SK-N-SH treated with all-trans-retinoic acid at 6 μM for 48 hours (cell line): ENCODE results near the gene NEDD1.

Experiments used
- ATAC-seq: fragments of 200-7000 bp; cut with Tn5 transposase; 3 replicates; pipeline ENCODE4 v1.9.1; 2020; ENCODE audit warnings: mild to moderate bottlenecking, moderate library complexity
- ARNTL ChIP-seq: fragments of 450-650 bp; formaldehyde crosslinking; IDR thresholded peaks from 2 replicates; pipeline ENCODE4 v1.5.0; 2020; ENCODE audit warnings: low read depth, mild to moderate bottlenecking, moderate library complexity, borderline replicate concordance
- BACH2 ChIP-seq: fragments of 250-450 bp; sonication (Bioruptor Pico); IDR thresholded peaks from 2 replicates; pipeline ENCODE4 v1.9.0; 2021; ENCODE audit warnings: mild to moderate bottlenecking, borderline replicate concordance
- ESRRG ChIP-seq: fragments of 250-450 bp; sonication (Bioruptor Pico); IDR thresholded peaks from 2 replicates; pipeline ENCODE4 v1.6.1; 2021; ENCODE audit warnings: mild to moderate bottlenecking
- GLIS3 ChIP-seq: fragments of 250-450 bp; sonication (Bioruptor Pico); IDR thresholded peaks from 2 replicates; pipeline ENCODE4 v1.5.0; 2020; ENCODE audit warnings: mild to moderate bottlenecking, moderate library complexity
- ISL1 ChIP-seq: fragments of 250-450 bp; sonication (Bioruptor Pico); IDR thresholded peaks from 2 replicates; pipeline ENCODE4 v2.1.2; 2022; ENCODE audit warnings: mild to moderate bottlenecking, moderate library complexity
- OSR1 ChIP-seq: fragments of 250-450 bp; sonication (Bioruptor Pico); IDR thresholded peaks from 2 replicates; pipeline ENCODE4 v1.8.0; 2022; ENCODE audit warnings: moderate library complexity, mild to moderate bottlenecking, inconsistent platforms
- PPARA ChIP-seq: fragments of 250-450 bp; sonication (Bioruptor Pico); IDR thresholded peaks from 2 replicates; pipeline ENCODE4 v1.5.0; 2020; ENCODE audit warnings: mild to moderate bottlenecking, borderline replicate concordance
- RARB ChIP-seq: fragments of 250-450 bp; sonication (Bioruptor Pico); IDR thresholded peaks from 2 replicates; pipeline ENCODE4 v1.8.0; 2021; ENCODE audit warnings: mild to moderate bottlenecking, moderate library complexity
- SNAI2 ChIP-seq: fragments of 250-450 bp; sonication (Bioruptor Pico); IDR thresholded peaks from 2 replicates; pipeline ENCODE4 v1.5.0; 2020; ENCODE audit warnings: mild to moderate bottlenecking, moderate library complexity
- TCF4 ChIP-seq: fragments of 250-450 bp; sonication (Bioruptor Pico); IDR thresholded peaks from 2 replicates; pipeline ENCODE4 v1.8.0; 2021; ENCODE audit warnings: mild to moderate bottlenecking, moderate library complexity, borderline replicate concordance
- TOX ChIP-seq: fragments of 250-450 bp; sonication (Bioruptor Pico); IDR thresholded peaks from 2 replicates; pipeline ENCODE4 v1.8.0; 2021; ENCODE audit warnings: mild to moderate bottlenecking, moderate library complexity, borderline replicate concordance
- ZC3H10 ChIP-seq: fragments of 250-450 bp; sonication (Bioruptor Pico); IDR thresholded peaks from 2 replicates; pipeline ENCODE4 v1.5.1; 2021; ENCODE audit warnings: mild to moderate bottlenecking, moderate library complexity
- ZFP3 ChIP-seq: fragments of 250-450 bp; sonication (Bioruptor Pico); IDR thresholded peaks from 2 replicates; pipeline ENCODE4 v1.5.0; 2020; ENCODE audit warnings: mild to moderate bottlenecking, moderate library complexity
- ZFP30 ChIP-seq: fragments of 450-650 bp; formaldehyde crosslinking; IDR thresholded peaks from 2 replicates; pipeline ENCODE4 v1.5.0; 2022; ENCODE audit warnings: mild to moderate bottlenecking, moderate library complexity
- ZNF565 ChIP-seq: fragments of 450-650 bp; formaldehyde crosslinking; conservative IDR thresholded peaks from 2 replicates; pipeline ENCODE4 v1.5.0; 2020; ENCODE audit warnings: low read depth, mild to moderate bottlenecking, moderate library complexity
- ZNF70 ChIP-seq: fragments of 450-650 bp; formaldehyde crosslinking; IDR thresholded peaks from 2 replicates; pipeline ENCODE4 v1.5.0; 2020; ENCODE audit warnings: mild to moderate bottlenecking, moderate library complexity
- ZNF8 ChIP-seq: fragments of 450-650 bp; formaldehyde crosslinking; IDR thresholded peaks from 2 replicates; pipeline ENCODE4 v1.5.0; 2020; ENCODE audit warnings: mild to moderate bottlenecking, moderate library complexity
- TF ChIP-seq, protein P1 (sequence below): fragments of 250-450 bp; sonication (Bioruptor Pico); IDR thresholded peaks from 2 replicates; pipeline ENCODE4 v1.5.1; 2021; ENCODE audit warnings: mild to moderate bottlenecking, moderate library complexity
- TF ChIP-seq, protein P2 (sequence below): fragments of 250-450 bp; sonication (Bioruptor Pico); IDR thresholded peaks from 2 replicates; pipeline ENCODE4 v1.8.0; 2021; ENCODE audit warnings: low read depth, mild to moderate bottlenecking, moderate library complexity, borderline replicate concordance
- TF ChIP-seq, protein P3 (sequence below): fragments of 250-450 bp; sonication (Bioruptor Pico); IDR thresholded peaks from 2 replicates; pipeline ENCODE4 v1.5.1; 2020; ENCODE audit warnings: low read depth, mild to moderate bottlenecking, moderate library complexity
- TF ChIP-seq, protein P4 (sequence below): fragments of 250-450 bp; sonication (Bioruptor Pico); IDR thresholded peaks from 2 replicates; pipeline ENCODE4 v1.5.0; 2020; ENCODE audit warnings: mild to moderate bottlenecking, moderate library complexity
- TF ChIP-seq, protein P5 (sequence below): fragments of 250-450 bp; sonication (Bioruptor Pico); IDR thresholded peaks from 2 replicates; pipeline ENCODE4 v1.8.0; 2020; ENCODE audit warnings: mild to moderate bottlenecking, moderate library complexity, borderline replicate concordance

Gene NEDD1

DNA sequence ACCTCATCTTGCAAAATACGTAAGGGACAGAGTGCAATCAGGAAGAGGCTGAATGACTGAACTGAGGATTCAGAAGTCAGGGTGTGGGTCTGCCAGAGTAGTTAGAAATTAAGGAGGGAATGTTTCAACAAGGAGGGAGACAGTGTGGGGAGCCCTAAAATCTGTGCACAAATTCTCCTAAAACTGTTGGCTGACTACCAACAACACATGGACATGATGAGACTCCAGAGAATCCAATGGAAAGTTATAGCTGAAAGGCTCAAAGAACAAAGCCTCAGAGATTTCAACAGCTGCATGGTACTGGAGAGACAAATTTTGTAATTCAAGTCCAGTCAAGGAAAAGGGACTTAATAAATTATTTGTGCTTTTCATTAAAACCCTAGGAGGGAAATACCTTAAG, 36.1 kb upstream of the NEDD1 start (continued):
- TF ChIP-seq, protein P1, sequence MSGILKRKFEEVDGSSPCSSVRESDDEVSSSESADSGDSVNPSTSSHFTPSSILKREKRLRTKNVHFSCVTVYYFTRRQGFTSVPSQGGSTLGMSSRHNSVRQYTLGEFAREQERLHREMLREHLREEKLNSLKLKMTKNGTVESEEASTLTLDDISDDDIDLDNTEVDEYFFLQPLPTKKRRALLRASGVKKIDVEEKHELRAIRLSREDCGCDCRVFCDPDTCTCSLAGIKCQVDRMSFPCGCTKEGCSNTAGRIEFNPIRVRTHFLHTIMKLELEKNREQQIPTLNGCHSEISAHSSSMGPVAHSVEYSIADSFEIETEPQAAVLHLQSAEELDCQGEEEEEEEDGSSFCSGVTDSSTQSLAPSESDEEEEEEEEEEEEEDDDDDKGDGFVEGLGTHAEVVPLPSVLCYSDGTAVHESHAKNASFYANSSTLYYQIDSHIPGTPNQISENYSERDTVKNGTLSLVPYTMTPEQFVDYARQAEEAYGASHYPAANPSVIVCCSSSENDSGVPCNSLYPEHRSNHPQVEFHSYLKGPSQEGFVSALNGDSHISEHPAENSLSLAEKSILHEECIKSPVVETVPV (CRISPR knock-in tag), result no peak

DNA sequence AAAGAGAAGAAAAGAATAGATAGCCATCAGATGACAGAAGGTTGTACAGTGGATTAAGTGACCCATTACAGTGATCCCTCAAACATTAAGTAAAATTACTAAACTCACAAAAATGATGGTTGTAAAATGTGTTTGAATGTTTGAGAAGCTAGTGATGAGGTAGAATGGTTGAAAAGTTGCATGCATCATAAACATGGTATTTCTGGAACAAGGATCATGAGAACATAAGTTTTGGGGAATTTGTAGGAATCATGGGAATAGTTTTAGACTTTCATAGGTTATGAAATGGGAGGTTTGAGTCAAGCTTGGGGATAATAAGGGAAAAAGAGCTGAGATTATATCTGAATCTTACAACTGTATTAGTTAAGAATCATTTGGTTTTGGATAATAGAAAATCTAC, 34.1 kb upstream of the NEDD1 start:
- ATAC-seq, result no peak
- TF ChIP-seq ESRRG (CRISPR knock-in tag), result no peak

DNA sequence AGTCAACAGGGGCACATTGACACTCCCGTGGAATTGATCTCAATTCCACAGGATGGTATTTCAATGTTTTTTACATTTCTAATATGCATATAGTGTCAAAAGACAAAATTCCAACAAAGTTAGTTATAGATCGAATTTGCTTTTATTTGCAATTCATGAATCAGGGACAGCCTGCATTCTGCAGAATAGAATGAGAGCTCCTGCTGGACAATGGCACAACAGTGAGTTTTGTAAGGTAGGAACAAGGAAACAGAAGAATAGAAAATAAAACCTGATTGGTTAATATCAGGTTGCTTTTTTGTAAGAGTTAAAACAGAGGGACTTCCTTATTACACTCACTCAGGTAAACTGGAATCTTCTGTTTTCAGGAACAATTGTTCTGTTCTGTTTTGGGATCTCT, 32.8 kb upstream of the NEDD1 start:
- no peak for ATAC-seq
- no peak for TF ChIP-seq ISL1
- no peak for TF ChIP-seq BACH2
- TF ChIP-seq ZNF565 (CRISPR knock-in tag), result no peak
- TF ChIP-seq TOX (CRISPR knock-in tag), result no peak
- TF ChIP-seq ZFP30 (CRISPR knock-in tag), result no peak
- TF ChIP-seq, protein P1 (CRISPR knock-in tag), result no peak
- TF ChIP-seq ZNF8 (CRISPR knock-in tag), result no peak
- no peak for TF ChIP-seq RARB (CRISPR knock-in tag)
- TF ChIP-seq, protein P2, sequence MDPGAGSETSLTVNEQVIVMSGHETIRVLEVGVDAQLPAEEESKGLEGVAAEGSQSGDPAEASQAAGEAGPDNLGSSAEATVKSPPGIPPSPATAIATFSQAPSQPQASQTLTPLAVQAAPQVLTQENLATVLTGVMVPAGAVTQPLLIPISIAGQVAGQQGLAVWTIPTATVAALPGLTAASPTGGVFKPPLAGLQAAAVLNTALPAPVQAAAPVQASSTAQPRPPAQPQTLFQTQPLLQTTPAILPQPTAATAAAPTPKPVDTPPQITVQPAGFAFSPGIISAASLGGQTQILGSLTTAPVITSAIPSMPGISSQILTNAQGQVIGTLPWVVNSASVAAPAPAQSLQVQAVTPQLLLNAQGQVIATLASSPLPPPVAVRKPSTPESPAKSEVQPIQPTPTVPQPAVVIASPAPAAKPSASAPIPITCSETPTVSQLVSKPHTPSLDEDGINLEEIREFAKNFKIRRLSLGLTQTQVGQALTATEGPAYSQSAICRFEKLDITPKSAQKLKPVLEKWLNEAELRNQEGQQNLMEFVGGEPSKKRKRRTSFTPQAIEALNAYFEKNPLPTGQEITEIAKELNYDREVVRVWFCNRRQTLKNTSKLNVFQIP, result no peak
- TF ChIP-seq, protein P3, sequence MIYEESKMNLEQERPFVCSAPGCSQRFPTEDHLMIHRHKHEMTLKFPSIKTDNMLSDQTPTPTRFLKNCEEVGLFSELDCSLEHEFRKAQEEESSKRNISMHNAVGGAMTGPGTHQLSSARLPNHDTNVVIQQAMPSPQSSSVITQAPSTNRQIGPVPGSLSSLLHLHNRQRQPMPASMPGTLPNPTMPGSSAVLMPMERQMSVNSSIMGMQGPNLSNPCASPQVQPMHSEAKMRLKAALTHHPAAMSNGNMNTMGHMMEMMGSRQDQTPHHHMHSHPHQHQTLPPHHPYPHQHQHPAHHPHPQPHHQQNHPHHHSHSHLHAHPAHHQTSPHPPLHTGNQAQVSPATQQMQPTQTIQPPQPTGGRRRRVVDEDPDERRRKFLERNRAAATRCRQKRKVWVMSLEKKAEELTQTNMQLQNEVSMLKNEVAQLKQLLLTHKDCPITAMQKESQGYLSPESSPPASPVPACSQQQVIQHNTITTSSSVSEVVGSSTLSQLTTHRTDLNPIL, result no peak
- TF ChIP-seq, protein P4, sequence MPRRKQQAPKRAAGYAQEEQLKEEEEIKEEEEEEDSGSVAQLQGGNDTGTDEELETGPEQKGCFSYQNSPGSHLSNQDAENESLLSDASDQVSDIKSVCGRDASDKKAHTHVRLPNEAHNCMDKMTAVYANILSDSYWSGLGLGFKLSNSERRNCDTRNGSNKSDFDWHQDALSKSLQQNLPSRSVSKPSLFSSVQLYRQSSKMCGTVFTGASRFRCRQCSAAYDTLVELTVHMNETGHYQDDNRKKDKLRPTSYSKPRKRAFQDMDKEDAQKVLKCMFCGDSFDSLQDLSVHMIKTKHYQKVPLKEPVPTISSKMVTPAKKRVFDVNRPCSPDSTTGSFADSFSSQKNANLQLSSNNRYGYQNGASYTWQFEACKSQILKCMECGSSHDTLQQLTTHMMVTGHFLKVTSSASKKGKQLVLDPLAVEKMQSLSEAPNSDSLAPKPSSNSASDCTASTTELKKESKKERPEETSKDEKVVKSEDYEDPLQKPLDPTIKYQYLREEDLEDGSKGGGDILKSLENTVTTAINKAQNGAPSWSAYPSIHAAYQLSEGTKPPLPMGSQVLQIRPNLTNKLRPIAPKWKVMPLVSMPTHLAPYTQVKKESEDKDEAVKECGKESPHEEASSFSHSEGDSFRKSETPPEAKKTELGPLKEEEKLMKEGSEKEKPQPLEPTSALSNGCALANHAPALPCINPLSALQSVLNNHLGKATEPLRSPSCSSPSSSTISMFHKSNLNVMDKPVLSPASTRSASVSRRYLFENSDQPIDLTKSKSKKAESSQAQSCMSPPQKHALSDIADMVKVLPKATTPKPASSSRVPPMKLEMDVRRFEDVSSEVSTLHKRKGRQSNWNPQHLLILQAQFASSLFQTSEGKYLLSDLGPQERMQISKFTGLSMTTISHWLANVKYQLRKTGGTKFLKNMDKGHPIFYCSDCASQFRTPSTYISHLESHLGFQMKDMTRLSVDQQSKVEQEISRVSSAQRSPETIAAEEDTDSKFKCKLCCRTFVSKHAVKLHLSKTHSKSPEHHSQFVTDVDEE (CRISPR knock-in tag), result no peak
- TF ChIP-seq ZC3H10, result no peak
- TF ChIP-seq ZFP3, result no peak
- TF ChIP-seq PPARA, result no peak
- no peak for TF ChIP-seq ESRRG (CRISPR knock-in tag)
- TF ChIP-seq ARNTL (CRISPR knock-in tag), result no peak
- TF ChIP-seq TCF4 (CRISPR knock-in tag), result no peak
- TF ChIP-seq, protein P5, sequence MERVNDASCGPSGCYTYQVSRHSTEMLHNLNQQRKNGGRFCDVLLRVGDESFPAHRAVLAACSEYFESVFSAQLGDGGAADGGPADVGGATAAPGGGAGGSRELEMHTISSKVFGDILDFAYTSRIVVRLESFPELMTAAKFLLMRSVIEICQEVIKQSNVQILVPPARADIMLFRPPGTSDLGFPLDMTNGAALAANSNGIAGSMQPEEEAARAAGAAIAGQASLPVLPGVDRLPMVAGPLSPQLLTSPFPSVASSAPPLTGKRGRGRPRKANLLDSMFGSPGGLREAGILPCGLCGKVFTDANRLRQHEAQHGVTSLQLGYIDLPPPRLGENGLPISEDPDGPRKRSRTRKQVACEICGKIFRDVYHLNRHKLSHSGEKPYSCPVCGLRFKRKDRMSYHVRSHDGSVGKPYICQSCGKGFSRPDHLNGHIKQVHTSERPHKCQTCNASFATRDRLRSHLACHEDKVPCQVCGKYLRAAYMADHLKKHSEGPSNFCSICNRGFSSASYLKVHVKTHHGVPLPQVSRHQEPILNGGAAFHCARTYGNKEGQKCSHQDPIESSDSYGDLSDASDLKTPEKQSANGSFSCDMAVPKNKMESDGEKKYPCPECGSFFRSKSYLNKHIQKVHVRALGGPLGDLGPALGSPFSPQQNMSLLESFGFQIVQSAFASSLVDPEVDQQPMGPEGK (CRISPR knock-in tag), result no peak
- TF ChIP-seq, all 23 proteins: peak for 0

DNA sequence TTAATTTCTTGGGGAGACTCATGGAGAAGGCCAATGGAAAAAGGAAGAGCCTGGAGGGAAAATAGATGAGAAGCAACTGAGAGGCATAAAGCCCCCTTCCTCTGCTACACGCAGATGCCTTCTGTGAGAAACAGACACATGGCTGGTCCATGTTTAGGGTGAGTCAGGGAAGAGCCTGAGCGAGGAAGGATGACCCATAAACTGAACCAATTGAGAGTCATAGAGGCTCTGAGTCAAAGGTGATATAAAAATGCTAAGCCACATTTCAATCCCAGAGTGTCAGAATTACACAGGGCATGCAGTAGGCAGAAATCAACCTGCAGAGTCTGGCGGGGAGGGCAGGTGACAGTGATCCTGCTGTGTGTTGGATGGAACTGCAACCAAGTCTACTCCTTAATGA, 30.1 kb upstream of the NEDD1 start:
- ATAC-seq, result no peak
- TF ChIP-seq SNAI2 (CRISPR knock-in tag) (no peak), PPARA (no peak), ZC3H10 (no peak), ZFP3 (no peak), OSR1 (no peak), ARNTL (CRISPR knock-in tag) (no peak), GLIS3 (no peak), ZNF70 (CRISPR knock-in tag) (no peak), BACH2 (no peak), TOX (CRISPR knock-in tag) (no peak), ZNF8 (CRISPR knock-in tag) (no peak), ZNF565 (CRISPR knock-in tag) (no peak)
- TF ChIP-seq, protein P3, result no peak
- TF ChIP-seq, protein P4 (CRISPR knock-in tag), result no peak
